MV-4-11 (cell line): ENCODE data around the gene AADACL4.
"Not testable (repeated sequence)": the region's sequence is repeated elsewhere in the genome, so short reads cannot be mapped to it uniquely, and the experiment has no call there.

ENCODE experiments used
- DNase-seq: peaks from one replicate; lab custom pipeline; 2025; lab: John Stamatoyannopoulos, UW

Gene AADACL4

GRCh38 chr1:12629985-12630760 is 13.7 kb upstream of the AADACL4 start:
- no peak for DNase-seq

- peak; percentile 84 for DNase-seq
Observed at GRCh38 chr1:12630946-12631530, 12.8 kb upstream of the AADACL4 start.

GRCh38 chr1:12631571-12631970 is 12.3 kb upstream of the AADACL4 start:
- no peak for DNase-seq

- peak; percentile 42 for DNase-seq
Observed at GRCh38 chr1:12634156-12634555, 9.7 kb upstream of the AADACL4 start.

- DNase-seq, result no peak
Observed at GRCh38 chr1:12634696-12635202, 9.1 kb upstream of the AADACL4 start.

- no peak for DNase-seq
Observed at GRCh38 chr1:12636098-12636950, 7.6 kb upstream of the AADACL4 start.

GRCh38 chr1:12637693-12638092 is 6.2 kb upstream of the AADACL4 start:
- DNase-seq, result no peak

GRCh38 chr1:12640237-12640957 is 3.5 kb upstream of the AADACL4 start:
- DNase-seq, result peak; percentile 43

GRCh38 chr1:12640958-12641272 is 3.0 kb upstream of the AADACL4 start:
- DNase-seq, result no peak

- no peak for DNase-seq
Observed at GRCh38 chr1:12643079-12643478, 806 bp upstream of the AADACL4 start.

- DNase-seq, result no peak
Observed at GRCh38 chr1:12644237-12644636, 352 bp downstream of the AADACL4 start.

- DNase-seq, result no peak
Observed at GRCh38 chr1:12644829-12645228, 944 bp downstream of the AADACL4 start.

- not testable (repeated sequence) for DNase-seq
Observed at GRCh38 chr1:12645401-12645800, 1.5 kb downstream of the AADACL4 start.

GRCh38 chr1:12648741-12649140 is 4.9 kb downstream of the AADACL4 start:
- DNase-seq, result no peak

- DNase-seq, result no peak
Observed at GRCh38 chr1:12649971-12650421, 6.1 kb downstream of the AADACL4 start.

GRCh38 chr1:12654004-12654567 is 10.2 kb downstream of the AADACL4 start:
- no peak for DNase-seq

GRCh38 chr1:12654657-12655056 is 10.8 kb downstream of the AADACL4 start:
- no peak for DNase-seq

- DNase-seq, result no peak
Observed at GRCh38 chr1:12656575-12656974, 12.7 kb downstream of the AADACL4 start.

GRCh38 chr1:12657060-12657884 is 13.4 kb downstream of the AADACL4 start:
- DNase-seq, result no peak

- not testable (repeated sequence) for DNase-seq
Observed at GRCh38 chr1:12657885-12658512, 14.1 kb downstream of the AADACL4 start.
